Endothelial cell of umbilical vein (primary cell): ENCODE results near the gene HK1. TPM values are rescaled to one million over a fixed set of nuclear protein-coding genes. Genes with fewer than 3 reads are reported as not detected.

ENCODE experiments used
- BruUV-seq: library from RNA; stranded (reverse); fragments of 400-500 nt; replicated peaks from 2 replicates; lab custom pipeline; 2021; lab: Mats Ljungman, UMichigan
- CTCF ChIA-PET: fragments of 300-600, 350-600 bp; sonication (Branson Sonifier 250); formaldehyde crosslinking; loops from one replicate; lab custom pipeline; 2021; ENCODE audit warnings: antibody characterized with exemption, inconsistent platforms; lab: Charles Lee
- POLR2A ChIA-PET: fragments of 300-600, 350-600 bp; sonication (Branson Sonifier 250); formaldehyde crosslinking; loops from one replicate; lab custom pipeline; 2021; ENCODE audit warnings: antibody characterized with exemption, inconsistent platforms; lab: Charles Lee
- DNase-seq: peaks from one replicate; pipeline ENCODE4 v3.0.0-alpha.2; 2011; ENCODE audit warnings: low read depth, low spot score
- FAIRE-seq: peaks from 2 replicates; lab custom pipeline; 2011; peaks lifted over from hg19 to GRCh38; lab: Jason Lieb, UNC
- H2AFZ ChIP-seq: 2 replicates; pipeline ENCODE4 v1.6.0; 2012; ENCODE audit warnings: low read depth, low read length, control low read depth, inconsistent platforms
- H3K27ac ChIP-seq: 2 replicates; pipeline ENCODE4 v1.5.1; 2011; ENCODE audit warnings: low read depth, mild to moderate bottlenecking, control low read depth, low read length, moderate library complexity; ENCODE audit not compliant: insufficient read depth
- H3K27me3 ChIP-seq, 2 experiments: 2 replicates each; pipeline versions ENCODE4 v1.6.0 to v1.6.1; 2011; ENCODE audit warnings: low read length in 2 of 2, mixed read lengths in 1 of 2; ENCODE audit not compliant: control insufficient read depth in 2 of 2, insufficient read depth in 2 of 2
- H3K36me3 ChIP-seq, 2 experiments: 2 replicates in 1 of 2; 3 replicates in 1 of 2; pipeline ENCODE4 v1.5.1; 2011; ENCODE audit warnings: low read length in 2 of 2, mild to moderate bottlenecking in 1 of 2, moderate library complexity in 1 of 2; ENCODE audit not compliant: control insufficient read depth in 2 of 2, insufficient read depth in 2 of 2; ENCODE audit errors: extremely low read depth in 1 of 2
- H3K4me1 ChIP-seq: 3 replicates; pipeline ENCODE4 v1.5.1; 2011; ENCODE audit warnings: mild to moderate bottlenecking, low read length; ENCODE audit not compliant: control insufficient read depth, insufficient read depth; ENCODE audit errors: extremely low read depth
- H3K4me2 ChIP-seq: 2 replicates; pipeline ENCODE4 v1.6.1; 2011; ENCODE audit warnings: low read length, control low read depth, mixed read lengths; ENCODE audit not compliant: insufficient read depth
- H3K4me3 ChIP-seq, 3 experiments: fragments of 200-600 bp in 1 of 3; sonication (generic), shearing (Covaris generic) in 1 of 3; replicated peaks in 1 of 3; 2 replicates each; pipeline ENCODE4 v1.5.1; 2011 to 2016; ENCODE audit warnings: control low read depth in 3 of 3, low read length in 3 of 3, mild to moderate bottlenecking in 2 of 3, inconsistent platforms in 1 of 3, low read depth in 1 of 3, moderate library complexity in 1 of 3; ENCODE audit not compliant: insufficient read depth in 1 of 3
- H3K79me2 ChIP-seq: 2 replicates; pipeline ENCODE4 v1.6.0; 2012; ENCODE audit warnings: low read length, inconsistent platforms; ENCODE audit not compliant: control insufficient read depth, insufficient read depth
- H3K9ac ChIP-seq: replicated peaks from 2 replicates; pipeline ENCODE3; 2011; ENCODE audit warnings: low read length, control low read depth; ENCODE audit not compliant: insufficient read depth; ENCODE audit errors: extremely low read depth
- H3K9me1 ChIP-seq: replicated peaks from 3 replicates; pipeline ENCODE4 v1.6.0; 2011; ENCODE audit warnings: mild to moderate bottlenecking, low read length; ENCODE audit not compliant: control insufficient read depth, insufficient read depth; ENCODE audit errors: extremely low read depth
- H3K9me3 ChIP-seq: replicated peaks from 2 replicates; pipeline ENCODE4 v1.5.1; 2012; ENCODE audit warnings: low read length, inconsistent platforms; ENCODE audit not compliant: control insufficient read depth, insufficient read depth
- H4K20me1 ChIP-seq: replicated peaks from 2 replicates; pipeline ENCODE3; 2011; ENCODE audit warnings: mild to moderate bottlenecking, low read length; ENCODE audit not compliant: control insufficient read depth, insufficient read depth; ENCODE audit errors: extremely low read depth
- CTCF ChIP-seq, 2 donors: IDR thresholded peaks; 1 replicate in 1 of 2; 2 replicates in 1 of 2; pipeline ENCODE4 v1.5.1; 2011; ENCODE audit warnings: low read length in 2 of 2, mild to moderate bottlenecking in 2 of 2, moderate library complexity in 2 of 2, control low read depth in 1 of 2, inconsistent platforms in 1 of 2, low read depth in 1 of 2; ENCODE audit not compliant: insufficient read depth in 1 of 2; ENCODE audit errors: extremely low read depth in 1 of 2
- EZH2 ChIP-seq: IDR thresholded peaks from 2 replicates; pipeline ENCODE4 v1.6.1; 2012; ENCODE audit warnings: borderline replicate concordance, low read depth, mild to moderate bottlenecking, moderate library complexity, low read length, inconsistent platforms; ENCODE audit not compliant: severe bottlenecking
- FOS ChIP-seq: IDR thresholded peaks from 2 replicates; pipeline ENCODE4 v1.6.1; 2011; ENCODE audit warnings: mild to moderate bottlenecking, low read length, moderate library complexity, borderline replicate concordance; ENCODE audit not compliant: insufficient read depth
- GATA2 ChIP-seq: IDR thresholded peaks from 2 replicates; pipeline ENCODE4 v1.7.0; 2011; ENCODE audit warnings: low read depth, mild to moderate bottlenecking, moderate library complexity, mixed read lengths, low read length; ENCODE audit not compliant: insufficient read length, insufficient read depth
- JUN ChIP-seq: IDR thresholded peaks from 2 replicates; pipeline ENCODE4 v1.6.1; 2011; ENCODE audit warnings: borderline replicate concordance, low read depth; ENCODE audit not compliant: insufficient read length, insufficient read depth
- MYC ChIP-seq: IDR thresholded peaks from one replicate; pipeline ENCODE4 v1.6.1; 2011; ENCODE audit warnings: mild to moderate bottlenecking, low read depth, low read length
- POLR2A ChIP-seq: IDR thresholded peaks from 2 replicates; pipeline ENCODE4 v1.6.1; 2012; ENCODE audit warnings: low read depth, mild to moderate bottlenecking, control low read depth, low read length
- dilution Hi-C: fragments of 300-500 bp; cut with MboI; formaldehyde crosslinking; loops from one replicate; pipeline ENCODE4 v1.15.0; 2019; ENCODE audit warnings: low sequenced_read_pairs; ENCODE audit not compliant: extremely low pct_ligation_motif_present
- intact Hi-C: fragments of 100-400 bp; cut with micrococcal nuclease; formaldehyde crosslinking; loops from one replicate; pipeline ENCODE4 v1.10.0; 2022
- polyA plus RNA-seq, 4 experiments: library from polyadenylated mRNA; depleted of rRNA in 3 of 4; stranded (reverse) in 3 of 4; unstranded in 1 of 4; fragments of >200 nt; gene quantifications; 2 replicates each; pipeline versions ENCODE4 v1.2.1 to v1.2.3, GENCODE V29; 2011 to 2012; ENCODE audit warnings: missing spikeins in 1 of 4
- total RNA-seq: library from RNA; stranded (reverse); gene quantifications from 2 replicates; pipeline ENCODE4 v1.2.3, GENCODE V29; 2021
- TF ChIP-seq, protein P1 (sequence below): IDR thresholded peaks from 2 replicates; pipeline ENCODE4 v1.6.1; 2011; ENCODE audit not compliant: insufficient read depth, insufficient read length

The HK1 gene
- total and polyA plus RNA-seq, 2 donors (not counting 3 experiments of a cell fraction or from before 2014, with no cell fraction given), result 50.8 to 121 TPM

DNA sequence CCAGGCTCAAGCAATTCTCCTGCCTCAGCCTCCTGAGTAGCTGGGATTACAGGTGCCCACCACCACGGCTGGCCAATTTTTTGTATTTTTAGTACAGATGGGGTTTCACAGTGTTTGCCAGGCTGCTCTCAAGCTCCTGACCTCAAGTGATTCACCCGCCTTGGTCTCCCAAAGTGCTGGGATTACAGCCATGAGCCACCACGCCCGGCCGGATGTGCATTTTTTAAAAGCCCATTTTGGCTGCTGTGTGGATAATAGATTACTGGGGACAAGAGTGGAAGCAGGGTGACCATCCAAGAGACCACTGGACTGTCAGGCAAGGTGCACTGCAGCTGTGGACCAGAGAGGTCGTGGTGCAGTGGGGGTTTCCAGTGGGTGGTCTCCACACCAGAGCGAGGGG, 36.7 kb upstream of the HK1 start:
- Histone ChIP-seq H3K36me3 (no peaks in the 10 kb centered on the region), H3K9ac (no peak overlapping the region), H2AFZ (no peak overlapping the region), H3K27ac (no peak overlapping the region), H3K79me2 (no peaks in the 10 kb centered on the region), H3K27me3 (no peaks in the 10 kb centered on the region), H3K4me2 (no peak overlapping the region), H3K4me1 (peaks cover 16% of the 10 kb centered on the region), H3K9me3 (no peaks in the 10 kb centered on the region), H3K4me3 (no peak overlapping the region), H4K20me1 (no peaks in the 10 kb centered on the region), H3K9me1 (no peaks in the 10 kb centered on the region)
- DNase-seq, result no peak
- dilution Hi-C loops (loop anchor here (25.0 kb wide), 1 partner anchor 146 kb away; no protein-coding TSS in a partner anchor), intact Hi-C loops (no loop called here)
- no peak for FAIRE-seq
- CTCF ChIA-PET, result interaction anchor here (0.7 to 6.5 kb wide), 4 partner anchors 92 to 167 kb away, joined by 3 to 103 read pairs (median 6); no protein-coding TSS in a partner anchor
- POLR2A ChIA-PET, result no interaction called here
- no TSS peak for BruUV-seq
- TF ChIP-seq, protein P1, sequence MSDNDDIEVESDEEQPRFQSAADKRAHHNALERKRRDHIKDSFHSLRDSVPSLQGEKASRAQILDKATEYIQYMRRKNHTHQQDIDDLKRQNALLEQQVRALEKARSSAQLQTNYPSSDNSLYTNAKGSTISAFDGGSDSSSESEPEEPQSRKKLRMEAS, result no peak
- TF ChIP-seq MYC (no peak), EZH2 (no peak), CTCF (IDR thresholded peaks at IDR 0.05; ENCODE audit: extremely low read depth in 1 of 2, insufficient read depth in 1 of 2, low read depth in 1 of 2, low read length in 2 of 2) (no peak), FOS (no peak), JUN (no peak), GATA2 (no peak), POLR2A (no peak)
